ENCODE results near the gene PAQR3. TPM values are rescaled to one million over a fixed set of nuclear protein-coding genes. Genes with fewer than 3 reads are reported as not detected.

Gene PAQR3
- total RNA-seq, 2 donors from 2014 or later, result 6.9 to 31.0 TPM

GRCh38 chr4:78937837-78938236 lies 1.4 kb downstream of the PAQR3 start:
- H3K27me3 ChIP-seq (replicated peaks; ENCODE audit: insufficient read depth), result no peaks in the 10 kb centered on the region
- no peaks in the 10 kb centered on the region for H3K4me1 ChIP-seq (replicated peaks)
- H3K36me3 ChIP-seq, result no peaks in the 10 kb centered on the region
- intact Hi-C loops (cut with DNase I), result no loop called here
- H3K9me3 ChIP-seq, result no peaks in the 10 kb centered on the region
- 97% methylated on average over 4 of the region's 4 CpGs for WGBS
- no peak for DNase-seq (ENCODE audit: low spot score)
- TF ChIP-seq CTCF (IDR thresholded peaks at IDR 0.05) (no peak), POLR2A (IDR thresholded peaks at IDR 0.05) (no peak)
- no peak overlapping the region for H3K27ac ChIP-seq
- no peak overlapping the region for H3K4me3 ChIP-seq

GRCh38 chr4:78936989-78937388 lies 2.2 kb downstream of the PAQR3 start:
- H3K4me3 ChIP-seq, result no peak overlapping the region
- TF ChIP-seq POLR2AphosphoS5 (IDR thresholded peaks at IDR 0.05) (no peak), POLR2A (IDR thresholded peaks at IDR 0.05) (no peak), CTCF (IDR thresholded peaks at IDR 0.05) (no peak)
- no peaks in the 10 kb centered on the region for H3K4me1 ChIP-seq (replicated peaks)
- DNase-seq (ENCODE audit: low spot score), result no peak
- H3K36me3 ChIP-seq, result no peaks in the 10 kb centered on the region
- intact Hi-C loops (cut with DNase I), result no loop called here
- WGBS, result 65% methylated on average over 4 of the region's 4 CpGs
- H3K27ac ChIP-seq, result no peak overlapping the region
- no peaks in the 10 kb centered on the region for H3K27me3 ChIP-seq (replicated peaks; ENCODE audit: insufficient read depth)
- no peaks in the 10 kb centered on the region for H3K9me3 ChIP-seq

GRCh38 chr4:78930016-78930629 lies 9.1 kb downstream of the PAQR3 start:
- H3K27ac ChIP-seq, result no peak overlapping the region
- H3K4me3 ChIP-seq, result no peak overlapping the region
- TF ChIP-seq POLR2A (IDR thresholded peaks at IDR 0.05) (no peak), POLR2AphosphoS5 (IDR thresholded peaks at IDR 0.05) (no peak), CTCF (IDR thresholded peaks at IDR 0.05) (no peak)
- intact Hi-C loops (cut with DNase I), result no loop called here
- no peaks in the 10 kb centered on the region for H3K9me3 ChIP-seq
- no peak for DNase-seq (ENCODE audit: low spot score)
- peaks cover 0 to 3% of the 10 kb centered on the region in 2 donors for H3K36me3 ChIP-seq
- no peaks in the 10 kb centered on the region for H3K4me1 ChIP-seq (replicated peaks)
- 94% methylated on average over 6 of the region's 6 CpGs for WGBS
- H3K27me3 ChIP-seq (replicated peaks; ENCODE audit: insufficient read depth), result no peaks in the 10 kb centered on the region

- DNase-seq (ENCODE audit: low spot score), result no peak
- Histone ChIP-seq H3K4me1 (replicated peaks) (no peaks in the 10 kb centered on the region), H3K9me3 (no peaks in the 10 kb centered on the region), H3K27me3 (replicated peaks; ENCODE audit: insufficient read depth) (no peaks in the 10 kb centered on the region), H3K27ac (no peak overlapping the region), H3K36me3 (peaks cover 0 to 3% of the 10 kb centered on the region in 2 donors), H3K4me3 (no peak overlapping the region)
- 92% methylated on average over 9 of the region's 9 CpGs for WGBS
- intact Hi-C loops (cut with DNase I), result no loop called here
- no peak for TF ChIP-seq POLR2A (IDR thresholded peaks at IDR 0.05)
- no peak for TF ChIP-seq POLR2AphosphoS5 (IDR thresholded peaks at IDR 0.05)
- TF ChIP-seq CTCF (IDR thresholded peaks at IDR 0.05), result no peak
These were observed 10.4 kb downstream of the PAQR3 start for GRCh38 chr4:78928835-78929234.

GRCh38 chr4:78926826-78927225 lies 12.4 kb downstream of the PAQR3 start:
- H3K4me1 ChIP-seq (replicated peaks), result no peaks in the 10 kb centered on the region
- H3K27me3 ChIP-seq (replicated peaks; ENCODE audit: insufficient read depth), result no peaks in the 10 kb centered on the region
- no peak for TF ChIP-seq POLR2AphosphoS5 (IDR thresholded peaks at IDR 0.05)
- TF ChIP-seq POLR2A (IDR thresholded peaks at IDR 0.05), result no peak
- TF ChIP-seq CTCF (IDR thresholded peaks at IDR 0.05), result no peak
- H3K9me3 ChIP-seq, result no peaks in the 10 kb centered on the region
- H3K27ac ChIP-seq, result no peak overlapping the region
- WGBS, result 48% methylated on average over 1 of the region's 1 CpG
- peaks cover 0 to 3% of the 10 kb centered on the region in 2 donors for H3K36me3 ChIP-seq
- no peak for DNase-seq (ENCODE audit: low spot score)
- intact Hi-C loops (cut with DNase I), result no loop called here
- no peak overlapping the region for H3K4me3 ChIP-seq

Measured in prostate gland (tissue), 2 donors.